HG03378 (cell line): ENCODE measurements around the gene PDE4D.

Source experiments
- ATAC-seq: cut with Tn5 transposase; IDR thresholded peaks from one replicate; pipeline ENCODE4 v1.9.1; 2021; ENCODE audit warnings: mild to moderate bottlenecking, moderate library complexity; ENCODE audit not compliant: unreplicated experiment

PDE4D gene

GRCh38 chr5:59173578-59173977, 719.9 kb downstream of the PDE4D start:
- no peak for ATAC-seq

- ATAC-seq: no peak
Measured at GRCh38 chr5:59171131-59171530, 722.4 kb downstream of the PDE4D start.

GRCh38 chr5:59169768-59170150, 723.8 kb downstream of the PDE4D start:
- ATAC-seq: no peak

GRCh38 chr5:59169081-59169767, 724.3 kb downstream of the PDE4D start:
- ATAC-seq: no peak

GRCh38 chr5:59168067-59168466, 725.5 kb downstream of the PDE4D start:
- no peak for ATAC-seq

- ATAC-seq: no peak
Measured at GRCh38 chr5:59164041-59164830, 729.3 kb downstream of the PDE4D start.

- no peak for ATAC-seq
Measured at GRCh38 chr5:59161221-59162105, 732.1 kb downstream of the PDE4D start.

- no peak for ATAC-seq
Measured at GRCh38 chr5:59158637-59159391, 734.7 kb downstream of the PDE4D start.

- ATAC-seq: no peak
Measured at GRCh38 chr5:59158165-59158564, 735.4 kb downstream of the PDE4D start.

- ATAC-seq: no peak
Measured at GRCh38 chr5:59157068-59157467, 736.5 kb downstream of the PDE4D start.

- no peak for ATAC-seq
Measured at GRCh38 chr5:59152701-59153245, 740.8 kb downstream of the PDE4D start.

GRCh38 chr5:59151162-59151889, 742.2 kb downstream of the PDE4D start:
- no peak for ATAC-seq

- no peak for ATAC-seq
Measured at GRCh38 chr5:59149827-59150226, 743.7 kb downstream of the PDE4D start.

GRCh38 chr5:59149271-59149670, 744.3 kb downstream of the PDE4D start:
- no peak for ATAC-seq

GRCh38 chr5:59146729-59147128, 746.8 kb downstream of the PDE4D start:
- ATAC-seq: no peak

- peak; percentile 96 for ATAC-seq
Measured at GRCh38 chr5:59143926-59144333, 749.6 kb downstream of the PDE4D start.

GRCh38 chr5:59142927-59143326, 750.6 kb downstream of the PDE4D start:
- ATAC-seq: no peak

- ATAC-seq: no peak
Measured at GRCh38 chr5:59142138-59142537, 751.4 kb downstream of the PDE4D start.

GRCh38 chr5:59140133-59140532, 753.4 kb downstream of the PDE4D start:
- no peak for ATAC-seq

GRCh38 chr5:59139695-59140094, 753.8 kb downstream of the PDE4D start:
- ATAC-seq: no peak
